Fibroblast of pulmonary artery (primary cell): Measurements from ENCODE around the gene ACSL6.

Source experiments
- DNase-seq: peaks from one replicate; pipeline ENCODE4 v3.0.0-alpha.2; 2010; ENCODE audit warnings: low read depth
- H3K4me3 ChIP-seq: replicated peaks from 2 replicates; pipeline ENCODE4 v1.5.1; 2011; ENCODE audit warnings: low read depth, mild to moderate bottlenecking, control low read depth, low read length, moderate library complexity
- CTCF ChIP-seq: IDR thresholded peaks from 2 replicates; pipeline ENCODE4 v1.5.1; 2011; ENCODE audit warnings: mild to moderate bottlenecking, control low read depth, low read length, inconsistent platforms; ENCODE audit errors: missing control alignments

ACSL6 gene

GRCh38 chr5:132003982-132004381, 7.5 kb downstream of the ACSL6 start:
- no peak for TF ChIP-seq CTCF
- no peak overlapping the region for H3K4me3 ChIP-seq
- DNase-seq: no peak

GRCh38 chr5:132003170-132003744, 8.2 kb downstream of the ACSL6 start:
- TF ChIP-seq CTCF: peak; percentile 22
- DNase-seq: peak; percentile 20
- no peak overlapping the region for H3K4me3 ChIP-seq

- no peak for DNase-seq
- H3K4me3 ChIP-seq: no peak overlapping the region
- TF ChIP-seq CTCF: no peak
Measured at GRCh38 chr5:132002757-132003156, 8.7 kb downstream of the ACSL6 start.

- no peak for TF ChIP-seq CTCF
- no peak overlapping the region for H3K4me3 ChIP-seq
- DNase-seq: peak; percentile 17
Measured at GRCh38 chr5:132001647-132002561, 9.6 kb downstream of the ACSL6 start.

- no peak for DNase-seq
- no peak overlapping the region for H3K4me3 ChIP-seq
- no peak for TF ChIP-seq CTCF
Measured at GRCh38 chr5:132000677-132001453, 10.6 kb downstream of the ACSL6 start.

- no peak overlapping the region for H3K4me3 ChIP-seq
- no peak for DNase-seq
- no peak for TF ChIP-seq CTCF
Measured at GRCh38 chr5:132000241-132000490, 11.3 kb downstream of the ACSL6 start.
